ENCODE results near the gene NOP16.

Gene NOP16

GRCh38 chr5:176388444-176389134 lies at the start of gene NOP16, which contains the start of gene HIGD2A:
TSS of gene NOP16 (minus strand) at chr5:176388598. CDS start at chr5:176388539, 59 bp downstream.
TSS of gene HIGD2A (plus strand) at chr5:176388751. CDS start at chr5:176388820, 69 bp downstream.
- peak; percentile 99 for DNase-seq (ENCODE audit: low read depth)

DNA sequence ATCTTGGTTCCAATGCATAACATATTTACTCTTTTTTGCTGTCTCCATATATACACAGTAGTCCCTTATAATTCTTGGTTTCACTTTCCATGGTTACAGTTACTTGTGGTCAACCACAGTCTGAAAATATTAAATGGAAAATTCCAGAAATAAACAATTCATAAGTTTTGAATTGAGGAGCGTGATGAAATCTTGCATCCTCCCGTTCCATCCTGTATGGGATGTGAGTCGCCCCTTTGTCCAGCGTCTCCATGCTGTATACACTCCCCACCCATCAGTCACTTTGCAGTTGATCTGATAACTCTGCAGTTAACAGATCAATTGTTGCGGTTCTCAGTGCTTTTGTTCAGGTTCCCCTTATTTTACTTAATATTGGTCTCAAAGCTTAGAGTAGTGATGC lies 48.3 kb upstream of the NOP16 start:
- no peak for DNase-seq (ENCODE audit: low read depth)

- DNase-seq (ENCODE audit: low read depth) = no peak
These were observed 44.3 kb upstream of the NOP16 start for GRCh38 chr5:176432707-176433106.

GRCh38 chr5:176429972-176430371 lies 41.6 kb upstream of the NOP16 start:
- no peak for DNase-seq (ENCODE audit: low read depth)

- DNase-seq (ENCODE audit: low read depth) = no peak
These were observed 39.6 kb upstream of the NOP16 start for GRCh38 chr5:176427971-176428370.

DNA sequence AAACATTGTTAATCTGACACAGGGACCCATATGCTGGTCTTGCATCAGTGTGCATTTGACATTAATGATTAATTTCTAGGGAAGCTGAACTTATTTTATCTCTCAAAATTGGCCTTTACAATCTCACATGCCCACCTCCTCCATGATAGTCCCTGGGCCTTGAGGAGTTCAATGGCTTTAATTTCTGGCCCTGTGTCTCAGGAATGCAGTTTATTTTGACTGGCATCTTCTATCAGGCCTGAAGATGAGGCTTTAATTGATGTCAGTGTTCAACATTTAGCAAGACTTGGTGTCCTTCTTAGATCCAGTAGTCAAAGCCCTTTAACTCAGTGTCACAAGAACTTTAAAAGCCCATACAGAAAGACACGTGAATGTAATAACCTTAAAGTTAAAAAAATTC lies 38.5 kb upstream of the NOP16 start:
- DNase-seq (ENCODE audit: low read depth) = no peak

DNA sequence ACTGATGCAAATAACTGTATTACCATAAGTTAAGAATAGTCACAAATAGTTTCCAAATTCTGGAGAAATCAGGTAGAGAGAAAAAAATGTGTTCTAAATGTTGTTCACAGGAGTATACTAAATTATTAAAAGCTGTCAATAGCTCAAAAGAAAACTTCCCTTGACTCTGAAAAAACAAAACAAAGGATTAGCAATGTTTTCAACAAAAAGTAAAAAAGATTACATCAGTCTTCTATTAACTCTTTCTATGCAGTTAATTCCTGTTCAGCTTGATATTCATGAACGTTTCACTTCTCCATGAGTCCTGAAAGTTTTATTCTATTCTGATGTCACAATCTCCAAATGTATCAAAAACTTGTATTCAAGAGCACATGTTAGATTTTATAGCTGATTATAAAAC lies 37.4 kb upstream of the NOP16 start:
- DNase-seq (ENCODE audit: low read depth) = no peak

DNA sequence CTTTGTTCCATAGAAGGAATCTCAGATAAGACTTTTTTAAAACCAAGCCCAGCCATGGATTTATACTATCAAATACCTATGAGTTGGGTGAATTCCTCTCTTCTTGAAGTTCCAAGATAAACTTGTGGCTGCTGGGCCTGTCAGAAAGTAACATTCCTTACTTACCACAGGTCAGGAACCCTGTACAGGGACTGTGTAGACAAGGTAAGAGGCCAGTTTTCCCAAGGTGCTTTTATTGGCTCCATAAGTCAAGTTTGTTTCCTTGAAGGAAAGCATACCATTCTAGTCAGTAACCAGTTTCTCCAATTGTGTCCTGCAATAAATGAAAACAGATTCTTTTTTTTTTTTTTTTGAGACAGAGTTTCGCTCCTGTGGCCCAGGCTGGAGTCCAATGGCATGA lies 36.7 kb upstream of the NOP16 start:
- no peak for DNase-seq (ENCODE audit: low read depth)

- DNase-seq (ENCODE audit: low read depth) = no peak
These were observed 35.8 kb upstream of the NOP16 start for GRCh38 chr5:176424181-176424580.

DNA sequence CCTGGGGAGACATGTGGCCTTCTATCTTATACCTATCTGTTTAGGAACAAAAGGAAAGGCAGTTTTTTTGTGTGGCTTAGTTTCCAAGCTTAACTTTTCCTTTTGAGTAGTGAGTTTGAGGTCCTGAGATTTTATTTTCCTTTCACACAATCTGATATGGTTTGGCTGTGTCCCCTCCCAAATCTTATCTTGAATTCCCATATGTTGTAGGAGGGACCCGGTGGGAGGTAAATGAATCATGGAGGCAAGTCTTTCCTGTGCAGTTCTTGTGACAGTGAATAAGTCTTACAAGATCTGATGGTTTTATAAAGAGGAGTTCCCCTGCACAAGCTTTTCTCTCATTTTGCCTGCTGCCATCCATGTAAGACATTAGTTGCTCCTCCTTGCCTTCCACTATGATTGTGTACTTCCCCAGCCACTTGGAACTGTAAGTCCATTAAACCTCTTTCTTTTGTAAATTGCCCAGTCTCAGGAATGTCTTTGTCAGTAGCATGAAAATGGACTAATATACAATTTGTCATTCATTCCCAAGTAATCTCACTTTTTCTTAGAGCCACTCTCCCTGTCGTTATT lies 32.7 kb upstream of the NOP16 start:
- no peak for DNase-seq (ENCODE audit: low read depth)

GRCh38 chr5:176420086-176420485 lies 31.7 kb upstream of the NOP16 start:
- DNase-seq (ENCODE audit: low read depth) = no peak

- no peak for DNase-seq (ENCODE audit: low read depth)
These were observed 29.9 kb upstream of the NOP16 start for GRCh38 chr5:176418251-176418650.

DNA sequence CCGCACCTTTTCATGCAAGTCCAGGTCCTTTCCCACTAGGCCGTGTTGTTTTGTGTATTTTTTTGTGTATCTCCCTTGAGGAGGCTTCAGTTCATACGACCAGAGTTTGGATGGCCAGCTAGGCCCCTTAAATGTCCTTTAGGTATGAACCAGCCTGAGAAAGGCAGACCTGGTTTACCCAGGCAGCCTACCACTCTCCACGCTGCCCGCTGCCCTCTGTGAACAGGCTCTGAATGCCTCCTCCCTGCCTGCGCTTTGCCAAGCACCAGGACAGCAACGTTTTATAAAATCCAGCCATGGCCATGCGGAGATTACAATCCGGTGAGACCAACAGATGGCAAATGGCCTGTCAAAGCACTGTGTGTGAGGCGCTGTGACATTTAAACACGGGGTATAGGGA lies 28.6 kb upstream of the NOP16 start:
- DNase-seq (ENCODE audit: low read depth) = no peak

GRCh38 chr5:176415952-176416924 lies 27.8 kb upstream of the NOP16 start, which contains the start of gene CLTB:
TSS of gene CLTB (minus strand) at chr5:176416539. CDS start at chr5:176416363, 176 bp downstream.
- DNase-seq (ENCODE audit: low read depth) = peak; percentile 90

DNA sequence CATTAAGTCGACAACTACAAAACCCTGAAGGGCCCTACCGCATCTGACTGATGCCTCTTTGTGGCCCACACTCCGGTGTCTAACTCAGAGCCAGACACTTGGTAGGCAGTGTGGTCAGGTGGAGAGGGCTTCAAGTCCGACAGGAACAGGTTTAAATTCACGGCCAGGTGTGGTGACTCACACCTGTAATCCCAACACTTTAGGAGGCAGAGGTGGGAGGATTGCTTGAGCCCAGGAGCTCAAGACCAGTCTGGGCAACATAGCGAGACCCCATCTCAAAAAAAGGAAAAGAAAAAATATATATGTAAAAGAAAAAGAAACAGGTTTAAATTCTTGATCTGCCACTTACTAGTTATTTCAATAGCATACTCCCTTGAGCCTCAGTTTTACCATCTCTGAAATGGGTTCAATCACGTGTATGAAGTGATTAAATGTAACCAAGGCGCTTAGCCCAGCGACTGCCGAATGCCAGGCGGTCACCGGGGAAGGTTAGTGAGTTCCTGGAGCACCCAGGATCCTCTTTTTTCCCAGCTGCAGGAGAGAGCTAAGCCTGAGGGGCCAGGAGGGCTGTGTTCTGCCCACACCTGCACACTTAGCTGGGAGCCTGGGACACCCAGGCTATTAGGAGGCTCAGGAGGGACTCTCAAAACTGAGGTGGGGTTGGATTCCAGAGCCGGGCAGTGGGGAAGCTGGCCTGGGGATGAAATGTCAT lies 27.0 kb upstream of the NOP16 start:
- no peak for DNase-seq (ENCODE audit: low read depth)

- no peak for DNase-seq (ENCODE audit: low read depth)
These were observed 26.3 kb upstream of the NOP16 start for GRCh38 chr5:176414704-176415103.

- DNase-seq (ENCODE audit: low read depth) = no peak
These were observed 25.4 kb upstream of the NOP16 start for GRCh38 chr5:176413709-176414191.

- no peak for DNase-seq (ENCODE audit: low read depth)
These were observed 24.8 kb upstream of the NOP16 start for GRCh38 chr5:176413255-176413565.

GRCh38 chr5:176412517-176413254 lies 24.3 kb upstream of the NOP16 start:
- DNase-seq (ENCODE audit: low read depth) = no peak

- DNase-seq (ENCODE audit: low read depth) = no peak
These were observed 22.2 kb upstream of the NOP16 start for GRCh38 chr5:176410486-176411180.

DNA sequence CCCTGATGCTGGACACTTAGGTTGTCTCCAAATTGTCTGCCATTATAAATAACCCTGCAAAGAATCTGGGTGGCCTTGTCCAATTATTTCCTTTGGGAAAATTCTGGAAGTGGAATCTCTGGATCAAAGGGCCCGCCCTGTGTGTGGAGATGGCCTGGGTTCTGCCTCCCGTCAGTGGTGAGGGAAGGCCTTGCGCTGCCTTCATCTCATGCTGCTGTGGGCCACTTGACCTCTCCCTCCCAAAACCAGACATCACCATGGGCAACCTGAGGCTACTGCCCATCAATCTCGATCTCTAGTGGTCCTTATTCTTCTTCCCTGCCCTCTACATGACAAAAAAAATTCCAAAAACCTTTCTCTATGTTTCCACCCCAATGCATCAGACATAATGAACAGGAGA lies 21.4 kb upstream of the NOP16 start:
- DNase-seq (ENCODE audit: low read depth) = no peak

All from activated T-helper 9 cell treated with anti-CD3 and anti-CD28 coated beads, Interleukin-2, amount 50 U/mL, for 16 hours (primary cell).